PC-9 (cell line): ENCODE data around the gene DNAH14.

Experiments used
- EZH2 ChIP-seq: fragments of 200-600 bp; sonication (generic); IDR thresholded peaks from 2 replicates; pipeline ENCODE4 v1.8.0; 2017; ENCODE audit warnings: antibody characterized with exemption, low read depth
- TF ChIP-seq, protein P1 (sequence below): fragments of 200-600 bp; sonication (generic); conservative IDR thresholded peaks from 2 replicates; pipeline ENCODE4 v1.6.1; 2017; ENCODE audit warnings: mixed run types, antibody characterized with exemption, mild to moderate bottlenecking, moderate library complexity

DNA sequence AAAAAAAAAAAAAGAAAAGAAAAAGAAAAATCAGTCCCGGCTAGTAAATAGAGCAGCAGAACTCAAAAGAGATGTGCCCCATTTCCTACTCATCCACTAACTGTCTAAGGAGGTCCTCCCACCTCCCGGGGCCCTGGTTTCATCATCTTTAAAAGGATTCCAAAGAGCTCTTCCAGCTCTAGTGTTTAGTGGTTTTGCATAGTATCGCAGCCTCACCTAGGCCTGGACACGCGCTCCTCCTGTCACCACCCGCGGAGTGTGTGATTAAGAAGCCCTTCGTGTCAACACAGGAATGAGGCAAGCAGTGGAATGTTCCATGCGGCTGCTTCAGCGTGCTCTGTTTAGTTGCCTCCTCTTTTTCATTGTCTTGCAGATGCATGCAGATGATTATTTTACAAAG is 449.4 kb downstream of the DNAH14 start:
- TF ChIP-seq, protein P1, sequence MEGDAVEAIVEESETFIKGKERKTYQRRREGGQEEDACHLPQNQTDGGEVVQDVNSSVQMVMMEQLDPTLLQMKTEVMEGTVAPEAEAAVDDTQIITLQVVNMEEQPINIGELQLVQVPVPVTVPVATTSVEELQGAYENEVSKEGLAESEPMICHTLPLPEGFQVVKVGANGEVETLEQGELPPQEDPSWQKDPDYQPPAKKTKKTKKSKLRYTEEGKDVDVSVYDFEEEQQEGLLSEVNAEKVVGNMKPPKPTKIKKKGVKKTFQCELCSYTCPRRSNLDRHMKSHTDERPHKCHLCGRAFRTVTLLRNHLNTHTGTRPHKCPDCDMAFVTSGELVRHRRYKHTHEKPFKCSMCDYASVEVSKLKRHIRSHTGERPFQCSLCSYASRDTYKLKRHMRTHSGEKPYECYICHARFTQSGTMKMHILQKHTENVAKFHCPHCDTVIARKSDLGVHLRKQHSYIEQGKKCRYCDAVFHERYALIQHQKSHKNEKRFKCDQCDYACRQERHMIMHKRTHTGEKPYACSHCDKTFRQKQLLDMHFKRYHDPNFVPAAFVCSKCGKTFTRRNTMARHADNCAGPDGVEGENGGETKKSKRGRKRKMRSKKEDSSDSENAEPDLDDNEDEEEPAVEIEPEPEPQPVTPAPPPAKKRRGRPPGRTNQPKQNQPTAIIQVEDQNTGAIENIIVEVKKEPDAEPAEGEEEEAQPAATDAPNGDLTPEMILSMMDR: no peak
- TF ChIP-seq EZH2: no peak
